ENCODE measurements around the gene CHST15.

CHST15 gene

GRCh38 chr10:124061030-124061429 lies 32.4 kb downstream of the CHST15 start:
- H3K27ac ChIP-seq, result no peak overlapping the region
- TF ChIP-seq CTCF (conservative IDR thresholded peaks at IDR 0.05) (no peak), ZFX (IDR thresholded peaks at IDR 0.05) (no peak)

- no peak for TF ChIP-seq ZFX (IDR thresholded peaks at IDR 0.05)
- no peak for TF ChIP-seq CTCF (conservative IDR thresholded peaks at IDR 0.05)
- no peak overlapping the region for H3K27ac ChIP-seq
These were observed 33.2 kb downstream of the CHST15 start for GRCh38 chr10:124060148-124060720.

GRCh38 chr10:124059551-124059950 lies 33.8 kb downstream of the CHST15 start:
- no peak overlapping the region for H3K27ac ChIP-seq
- TF ChIP-seq ZFX (IDR thresholded peaks at IDR 0.05), result no peak
- TF ChIP-seq CTCF (conservative IDR thresholded peaks at IDR 0.05), result no peak

GRCh38 chr10:124058346-124059003 lies 34.9 kb downstream of the CHST15 start:
- no peak overlapping the region for H3K27ac ChIP-seq
- TF ChIP-seq CTCF (conservative IDR thresholded peaks at IDR 0.05), result no peak
- TF ChIP-seq ZFX (IDR thresholded peaks at IDR 0.05), result no peak

GRCh38 chr10:124057601-124058000 lies 35.8 kb downstream of the CHST15 start:
- no peak for TF ChIP-seq CTCF (conservative IDR thresholded peaks at IDR 0.05)
- no peak for TF ChIP-seq ZFX (IDR thresholded peaks at IDR 0.05)
- no peak overlapping the region for H3K27ac ChIP-seq

GRCh38 chr10:124056337-124056980 lies 36.9 kb downstream of the CHST15 start:
- H3K27ac ChIP-seq, result no peak overlapping the region
- TF ChIP-seq ZFX (IDR thresholded peaks at IDR 0.05) (no peak), CTCF (conservative IDR thresholded peaks at IDR 0.05) (no peak)

GRCh38 chr10:124053971-124054370 lies 39.4 kb downstream of the CHST15 start:
- H3K27ac ChIP-seq, result peak overlapping the region; percentile 60
- TF ChIP-seq ZFX (IDR thresholded peaks at IDR 0.05), result no peak
- TF ChIP-seq CTCF (conservative IDR thresholded peaks at IDR 0.05), result no peak
